NB4 (cell line): ENCODE measurements around the gene PCGF3.

Experiments used
- CTCF ChIP-seq: IDR thresholded peaks from one replicate; pipeline ENCODE4 v1.5.1; 2012; ENCODE audit warnings: low read depth, low read length
- MYC ChIP-seq: IDR thresholded peaks from 2 replicates; pipeline ENCODE4 v1.6.1; 2011; ENCODE audit warnings: low read depth, low read length
- POLR2A ChIP-seq: IDR thresholded peaks from 2 replicates; pipeline ENCODE4 v1.6.1; 2011; ENCODE audit warnings: mild to moderate bottlenecking; ENCODE audit not compliant: insufficient read length; ENCODE audit errors: extremely low read depth
- TF ChIP-seq, protein P1 (sequence below): IDR thresholded peaks from 2 replicates; pipeline ENCODE4 v1.6.1; 2011; ENCODE audit warnings: low read depth, low read length

DNA sequence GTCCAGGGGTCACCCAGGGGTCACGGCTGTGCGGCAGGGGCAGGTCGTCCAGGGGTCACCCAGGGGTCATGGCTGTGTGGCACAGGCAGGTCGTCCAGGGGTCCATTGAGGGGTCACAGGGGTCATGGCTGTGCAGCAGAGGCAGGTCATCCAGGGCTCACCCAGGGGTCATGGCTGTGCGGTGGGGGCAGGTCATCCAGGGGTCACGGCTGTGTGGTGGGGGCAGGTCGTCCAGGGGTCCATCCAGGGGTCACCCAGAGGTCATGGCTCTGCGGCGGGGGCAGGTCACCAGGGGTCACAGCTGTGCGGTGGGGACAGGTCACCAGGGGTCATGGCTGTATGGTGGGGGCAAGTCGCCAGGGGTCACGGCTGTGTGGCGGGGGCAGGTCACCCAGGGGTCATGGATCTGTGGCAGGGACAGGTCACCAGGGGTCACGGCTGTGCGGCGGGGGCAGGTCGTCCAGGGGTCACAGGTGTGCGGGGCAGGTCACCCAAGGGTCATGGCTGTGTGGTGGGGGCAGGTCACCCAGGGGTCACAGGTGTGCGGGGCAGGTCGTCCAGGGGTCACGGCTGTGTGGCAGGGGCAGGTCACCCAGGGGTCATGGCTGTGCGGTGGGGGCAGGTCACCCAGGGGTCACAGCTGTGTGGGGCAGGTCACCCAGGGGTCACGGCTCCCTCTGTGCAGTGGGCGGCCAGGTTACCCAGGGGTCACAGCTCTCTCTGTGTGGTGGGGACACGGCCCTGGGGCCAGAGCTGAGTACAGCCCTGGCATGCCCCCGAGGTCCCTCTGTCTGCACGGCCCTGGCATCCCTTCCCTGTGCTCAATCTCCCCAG is 47.6 kb upstream of the PCGF3 start:
- no peak for TF ChIP-seq MYC
- TF ChIP-seq CTCF, result no peak
- no peak for TF ChIP-seq POLR2A
- TF ChIP-seq, protein P1, sequence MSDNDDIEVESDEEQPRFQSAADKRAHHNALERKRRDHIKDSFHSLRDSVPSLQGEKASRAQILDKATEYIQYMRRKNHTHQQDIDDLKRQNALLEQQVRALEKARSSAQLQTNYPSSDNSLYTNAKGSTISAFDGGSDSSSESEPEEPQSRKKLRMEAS, result no peak
